ENCODE data around the gene HMGCR.

The HMGCR gene

GRCh38 chr5:75389430-75389829 is 52.4 kb downstream of the HMGCR start:
- Histone ChIP-seq H3K4me3 (ENCODE audit: low read length) (no peak overlapping the region), H3K36me3 (ENCODE audit: insufficient read depth, low read length) (peaks cover 34% of the 10 kb centered on the region), H3K9me3 (replicated peaks; ENCODE audit: low read length) (no peaks in the 10 kb centered on the region), H3K4me1 (ENCODE audit: control insufficient read depth, insufficient read depth, low read length) (no peaks in the 10 kb centered on the region), H3K4me2 (ENCODE audit: low read length) (no peak overlapping the region), H3K9ac (ENCODE audit: low read depth, low read length) (no peak overlapping the region), H3K27me3 (ENCODE audit: control insufficient read depth, insufficient read depth, low read length) (no peaks in the 10 kb centered on the region)

GRCh38 chr5:75395277-75395676 is 58.3 kb downstream of the HMGCR start:
- Histone ChIP-seq H3K36me3 (ENCODE audit: insufficient read depth, low read length) (no peaks in the 10 kb centered on the region), H3K4me3 (ENCODE audit: low read length) (no peak overlapping the region), H3K27me3 (ENCODE audit: control insufficient read depth, insufficient read depth, low read length) (no peaks in the 10 kb centered on the region), H3K4me1 (ENCODE audit: control insufficient read depth, insufficient read depth, low read length) (no peaks in the 10 kb centered on the region), H3K4me2 (ENCODE audit: low read length) (no peak overlapping the region), H3K9me3 (replicated peaks; ENCODE audit: low read length) (no peaks in the 10 kb centered on the region), H3K9ac (ENCODE audit: low read depth, low read length) (no peak overlapping the region)

GRCh38 chr5:75405296-75405695 is 68.3 kb downstream of the HMGCR start:
- H3K4me1 ChIP-seq (ENCODE audit: control insufficient read depth, insufficient read depth, low read length) = no peaks in the 10 kb centered on the region
- peaks cover 6% of the 10 kb centered on the region for H3K36me3 ChIP-seq (ENCODE audit: insufficient read depth, low read length)
- H3K4me3 ChIP-seq (ENCODE audit: low read length) = no peak overlapping the region
- H3K9me3 ChIP-seq (replicated peaks; ENCODE audit: low read length) = no peaks in the 10 kb centered on the region
- H3K9ac ChIP-seq (ENCODE audit: low read depth, low read length) = no peak overlapping the region
- no peaks in the 10 kb centered on the region for H3K27me3 ChIP-seq (ENCODE audit: control insufficient read depth, insufficient read depth, low read length)
- no peak overlapping the region for H3K4me2 ChIP-seq (ENCODE audit: low read length)
